DMS 273 treated with DMSO at 0.1 percent for 48 hours (cell line): ENCODE data around the gene NCAM2.

Source experiments
- DNase-seq: peaks from one replicate; lab custom pipeline; 2025; lab: John Stamatoyannopoulos, UW

The NCAM2 gene

GRCh38 chr21:21458124-21458631, 460.0 kb downstream of the NCAM2 start:
- DNase-seq: no peak

GRCh38 chr21:21460979-21461378, 462.8 kb downstream of the NCAM2 start:
- DNase-seq: no peak

- no peak for DNase-seq
Observed at GRCh38 chr21:21463456-21463855, 465.2 kb downstream of the NCAM2 start.

DNA sequence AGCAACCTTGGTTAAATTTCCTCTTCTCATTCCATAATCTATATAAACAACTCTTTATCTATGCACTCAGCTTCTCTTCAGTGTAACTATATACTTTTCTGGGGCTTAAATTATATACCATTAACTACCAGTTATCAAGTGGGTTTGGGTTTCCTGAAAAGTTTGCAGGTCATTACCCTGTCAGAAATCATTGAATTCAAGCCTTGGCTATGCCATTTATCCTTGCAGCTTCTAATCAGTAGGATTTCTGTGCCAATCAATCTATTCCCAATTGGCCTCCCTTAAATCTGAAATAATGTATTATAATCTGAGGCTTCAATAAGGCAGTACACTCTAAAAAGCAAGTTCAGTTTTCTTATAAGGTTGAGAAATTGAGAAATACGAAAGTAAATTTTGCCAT, 466.5 kb downstream of the NCAM2 start:
- DNase-seq: no peak

DNA sequence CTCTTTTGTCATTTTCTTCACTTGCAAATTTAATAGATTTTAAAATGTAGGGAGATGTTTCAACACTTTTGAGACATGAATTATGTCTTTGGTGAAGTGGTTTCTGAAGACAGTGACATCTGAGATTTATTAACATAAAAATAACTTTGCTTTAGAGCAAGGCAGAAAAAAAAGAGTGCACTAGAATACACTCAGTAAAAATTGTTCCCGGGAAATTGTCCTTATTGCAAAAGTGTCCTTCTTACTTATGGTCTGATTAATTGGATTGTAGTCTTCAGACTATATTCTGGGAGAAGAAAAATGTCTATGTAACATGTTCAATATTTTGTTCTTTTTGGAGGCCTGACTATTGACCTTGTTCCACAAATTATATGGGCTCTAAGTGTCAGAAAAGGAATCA, 468.5 kb downstream of the NCAM2 start:
- DNase-seq: no peak

DNA sequence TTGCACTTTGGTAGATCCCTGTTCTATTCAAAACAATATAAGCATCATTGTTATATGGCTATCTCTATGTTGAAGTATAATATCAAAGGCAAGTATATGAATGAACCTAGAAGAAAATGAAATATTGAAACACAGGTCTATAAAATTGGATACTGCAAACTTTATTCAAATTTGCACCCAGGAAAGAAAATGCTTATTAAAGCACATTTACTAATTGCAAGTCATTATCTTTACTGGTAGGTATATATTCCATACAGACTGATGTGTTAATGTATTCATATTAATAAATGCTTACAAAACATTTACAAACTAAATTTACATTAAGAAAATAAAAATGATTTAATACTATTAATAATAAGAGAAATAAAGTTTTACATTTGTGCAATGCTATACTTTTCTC, 469.8 kb downstream of the NCAM2 start:
- DNase-seq: no peak

DNA sequence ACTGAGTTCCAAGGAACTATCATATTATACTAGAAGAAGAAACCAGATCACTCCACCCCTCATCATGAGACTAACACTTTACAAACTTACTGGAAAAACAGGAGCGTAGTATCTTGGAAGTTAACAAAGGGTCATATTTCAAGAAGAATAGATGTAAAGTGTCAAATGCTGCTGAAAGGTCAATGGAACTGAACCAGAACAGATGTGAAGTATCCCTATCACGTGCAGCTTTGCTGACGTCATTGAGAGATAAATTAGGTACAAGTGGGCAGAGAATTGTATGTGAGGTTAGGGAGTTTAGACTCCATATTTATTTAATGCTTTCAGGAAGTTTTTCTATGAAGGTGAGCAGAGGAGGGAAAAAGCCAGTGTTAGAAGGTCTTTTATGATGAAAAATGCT, 483.0 kb downstream of the NCAM2 start:
- DNase-seq: no peak

- no peak for DNase-seq
Observed at GRCh38 chr21:21508859-21509258, 510.6 kb downstream of the NCAM2 start.

DNA sequence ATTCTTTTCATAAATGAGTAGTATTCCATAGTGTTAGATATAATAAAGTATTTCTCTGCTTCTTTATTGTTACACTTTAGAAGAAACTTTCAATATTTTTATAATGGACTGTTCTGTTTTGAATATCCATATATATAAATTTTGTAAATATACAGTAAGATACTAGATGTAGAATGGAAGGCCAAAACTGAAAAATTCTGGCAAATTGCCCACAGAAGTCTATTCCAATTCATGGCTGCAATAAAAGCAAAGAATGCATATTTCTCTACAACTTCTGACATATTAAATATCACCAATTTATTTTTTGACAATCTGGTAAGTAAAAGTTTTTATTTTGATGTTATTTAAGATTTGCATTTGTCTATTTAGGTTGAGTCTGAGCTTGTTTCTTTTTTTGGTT, 532.5 kb downstream of the NCAM2 start:
- no peak for DNase-seq

DNA sequence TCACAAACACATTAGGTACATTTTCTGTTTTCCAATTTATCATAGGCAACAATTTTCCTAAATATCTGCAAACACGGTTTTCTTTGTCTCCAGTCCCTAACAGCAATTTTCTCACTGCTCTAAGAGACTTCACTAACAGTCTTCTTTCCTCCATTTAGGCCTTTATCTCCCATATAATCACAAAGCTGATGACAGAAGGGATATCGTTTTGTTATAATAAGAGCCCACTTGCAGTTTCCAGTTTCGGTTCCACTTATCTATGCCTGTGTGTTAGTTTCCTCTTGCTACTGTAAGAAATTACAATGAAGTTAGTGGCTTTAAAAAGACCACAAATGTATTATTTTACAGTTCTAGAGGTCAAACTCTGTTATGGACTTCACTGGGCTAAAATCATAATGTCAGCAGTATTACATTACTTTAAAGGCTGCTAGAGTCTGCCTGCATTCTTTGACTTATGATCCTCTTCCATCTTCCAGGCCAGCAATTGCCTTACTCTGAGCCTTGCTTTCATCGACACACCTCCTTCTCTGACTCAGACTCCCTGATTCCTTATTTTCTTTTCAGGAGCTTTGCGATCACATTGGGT, 549.3 kb downstream of the NCAM2 start:
- no peak for DNase-seq

GRCh38 chr21:21559285-21560045, 561.3 kb downstream of the NCAM2 start:
- no peak for DNase-seq
